ENCODE data around the gene PLXNC1. TPM values are rescaled to one million over a fixed set of nuclear protein-coding genes. Genes with fewer than 3 reads are reported as not detected.
A peak's percentile ranks its signal among the peaks of the same experiment; 100 is the strongest.

Gene PLXNC1
- total and polyA plus RNA-seq, 9 of the 15 experiments (the other 6 are each of a cell fraction or from before 2014, with no cell fraction given), result 0.08 to 0.87 (median 0.28) TPM

- FAIRE-seq, result no peak
- Histone ChIP-seq H2AFZ (ENCODE audit: low read depth, low read length) (no peak overlapping the region), H3K27me3 (ENCODE audit: control insufficient read depth in 2 of 2, insufficient read depth in 2 of 2, low read length in 2 of 2) (peaks cover 28 to 49% of the 10 kb centered on the region in 2 experiments), H3K79me2 (ENCODE audit: control insufficient read depth, insufficient read depth, low read length) (no peaks in the 10 kb centered on the region), H3K9me3 (replicated peaks; ENCODE audit: control insufficient read depth, insufficient read depth, low read depth, low read length) (no peaks in the 10 kb centered on the region), H3K36me3 (ENCODE audit: control insufficient read depth, insufficient read depth, low read length) (no peaks in the 10 kb centered on the region), H3K9ac (ENCODE audit: insufficient read depth in 1 of 2, low read depth in 2 of 2, low read length in 2 of 2) (no peak overlapping the region), H4K20me1 (replicated peaks; ENCODE audit: control insufficient read depth, insufficient read depth, low read length) (no peaks in the 10 kb centered on the region), H3K4me2 (ENCODE audit: insufficient read depth, low read length) (no peak overlapping the region), H3K27ac (ENCODE audit: extremely low read depth, low read depth, low read length) (no peak overlapping the region), H3K4me3 (no peak overlapping the region), H3K4me1 (replicated peaks in 1 of 2; ENCODE audit: control insufficient read depth in 2 of 2, insufficient read depth in 2 of 2, low read length in 2 of 2) (peaks cover 10 to 11% of the 10 kb centered on the region in 2 experiments; a peak in 4 of 5 replicates), H3K9me1 (ENCODE audit: control insufficient read depth, insufficient read depth, low read length) (no peaks in the 10 kb centered on the region)
- in situ Hi-C loops (cut with MboI) (no loop called here), intact Hi-C loops (cut with micrococcal nuclease) (no loop called here)
- ChIA-PET CTCF (ENCODE audit: low intra/inter-chr PET ratio) (no interaction called here), POLR2A (no interaction called here)
- DNase-seq (ENCODE audit: extremely low read depth in 1 of 4, low spot score in 3 of 4), result no peak
- 24% methylated on average over 14 of the region's 20 CpGs for WGBS (ENCODE audit: insufficient coverage, low coverage, missing lambda C conversion rate)
- no peak; the same call in 2 of the 3 replicates for ATAC-seq
- no TSS peak for BruUV-seq (replicated peaks)
- TF ChIP-seq USF1 (CRISPR knock-in tag; IDR thresholded peaks at IDR 0.05) (peak; percentile 9; the same call in 1 of the 2 replicates), ZNF592 (IDR thresholded peaks at IDR 0.05) (0 out of 2 replicates have a peak, but pooled peaks have one; percentile 25), MYC (IDR thresholded peaks at IDR 0.05; ENCODE audit: low read depth, low read length) (no peak), MYC (CRISPR knock-in tag; IDR thresholded peaks at IDR 0.05; ENCODE audit: borderline replicate concordance, low read depth) (no peak), ZBTB11 (CRISPR knock-in tag; IDR thresholded peaks at IDR 0.05) (no peak), THAP12 (CRISPR knock-in tag; IDR thresholded peaks at IDR 0.05) (no peak), SMAD4 (CRISPR knock-in tag; conservative IDR thresholded peaks at IDR 0.05) (peak; percentile 35; the same call in 1 of the 2 replicates)
Measured at GRCh38 chr12:94263905-94264561, 115.7 kb downstream of the PLXNC1 start.

All from K562 (cell line).